Stimulated activated CD4-positive, alpha-beta T cell treated with anti-CD3 and anti-CD28 coated beads, Interleukin-15, amount 100 ng/mL, for 48 hours (primary cell): ENCODE measurements around the gene COQ9.

Experiments
- DNase-seq, 2 donors: peaks; one replicate each; pipeline ENCODE4 v3.0.0-alpha.2; 2020; ENCODE audit warnings: low read depth in 2 of 2

Gene COQ9

GRCh38 chr16:57472665-57473060 lies 25.4 kb downstream of the COQ9 start:
- DNase-seq = no peak

- DNase-seq = no peak
Measured at GRCh38 chr16:57473176-57473840, 26.0 kb downstream of the COQ9 start.

GRCh38 chr16:57473906-57474305 lies 26.6 kb downstream of the COQ9 start:
- DNase-seq = no peak

GRCh38 chr16:57474671-57475661 lies 27.7 kb downstream of the COQ9 start:
- DNase-seq = no peak

GRCh38 chr16:57475711-57476339 lies 28.5 kb downstream of the COQ9 start:
- peak; percentile 82 to 85 for DNase-seq

GRCh38 chr16:57476546-57477410 lies 29.5 kb downstream of the COQ9 start:
- no peak for DNase-seq

GRCh38 chr16:57477531-57478202 lies 30.4 kb downstream of the COQ9 start:
- no peak for DNase-seq

- no peak for DNase-seq
Measured at GRCh38 chr16:57478396-57479204, 31.3 kb downstream of the COQ9 start.

GRCh38 chr16:57479205-57479975 lies 32.1 kb downstream of the COQ9 start:
- DNase-seq = no peak

GRCh38 chr16:57479976-57480753 lies 32.9 kb downstream of the COQ9 start:
- no peak for DNase-seq

GRCh38 chr16:57480754-57481230 lies 33.5 kb downstream of the COQ9 start:
- no peak for DNase-seq

GRCh38 chr16:57481421-57481820 lies 34.1 kb downstream of the COQ9 start:
- no peak for DNase-seq

GRCh38 chr16:57482845-57483545 lies 35.7 kb downstream of the COQ9 start:
- no peak for DNase-seq

GRCh38 chr16:57483725-57484514 lies 36.6 kb downstream of the COQ9 start:
- DNase-seq = no peak

- no peak for DNase-seq
Measured at GRCh38 chr16:57484515-57485005, 37.3 kb downstream of the COQ9 start.

- no peak for DNase-seq
Measured at GRCh38 chr16:57485091-57485915, 38.0 kb downstream of the COQ9 start.
